Stimulated activated effector memory CD8-positive, alpha-beta T cell treated with anti-CD3 and anti-CD28 coated beads, Interleukin-12 subunit alpha, Interleukin-12 subunit beta, amount 100 ng/mL, for 72 hours (primary cell): ENCODE results near the gene CCP110.

ENCODE experiments used
- ATAC-seq: fragments of 150-1000 bp; cut with Tn5 transposase; 2 replicates; pipeline ENCODE4 v1.10.0; 2021
- DNase-seq, 2 donors: peaks; one replicate each; pipeline ENCODE4 v3.0.0; 2021 to 2022; ENCODE audit warnings: low spot score in 2 of 2
- H3K27ac Mint-ChIP-seq: one replicate; pipeline ENCODE4 v1.8.0; 2022; ENCODE audit warnings: mild to moderate bottlenecking, mixed read lengths
- H3K36me3 Mint-ChIP-seq: one replicate; pipeline ENCODE4 v1.8.0; 2022; ENCODE audit warnings: mild to moderate bottlenecking, mixed read lengths
- H3K4me1 Mint-ChIP-seq: one replicate; pipeline ENCODE4 v1.8.0; 2022; ENCODE audit warnings: mixed read lengths
- H3K4me3 Mint-ChIP-seq: one replicate; pipeline ENCODE4 v1.8.0; 2022; ENCODE audit warnings: mild to moderate bottlenecking, mixed read lengths
- H3K9me3 Mint-ChIP-seq: one replicate; pipeline ENCODE4 v1.8.0; 2022; ENCODE audit warnings: mixed read lengths

The CCP110 gene, protein sequence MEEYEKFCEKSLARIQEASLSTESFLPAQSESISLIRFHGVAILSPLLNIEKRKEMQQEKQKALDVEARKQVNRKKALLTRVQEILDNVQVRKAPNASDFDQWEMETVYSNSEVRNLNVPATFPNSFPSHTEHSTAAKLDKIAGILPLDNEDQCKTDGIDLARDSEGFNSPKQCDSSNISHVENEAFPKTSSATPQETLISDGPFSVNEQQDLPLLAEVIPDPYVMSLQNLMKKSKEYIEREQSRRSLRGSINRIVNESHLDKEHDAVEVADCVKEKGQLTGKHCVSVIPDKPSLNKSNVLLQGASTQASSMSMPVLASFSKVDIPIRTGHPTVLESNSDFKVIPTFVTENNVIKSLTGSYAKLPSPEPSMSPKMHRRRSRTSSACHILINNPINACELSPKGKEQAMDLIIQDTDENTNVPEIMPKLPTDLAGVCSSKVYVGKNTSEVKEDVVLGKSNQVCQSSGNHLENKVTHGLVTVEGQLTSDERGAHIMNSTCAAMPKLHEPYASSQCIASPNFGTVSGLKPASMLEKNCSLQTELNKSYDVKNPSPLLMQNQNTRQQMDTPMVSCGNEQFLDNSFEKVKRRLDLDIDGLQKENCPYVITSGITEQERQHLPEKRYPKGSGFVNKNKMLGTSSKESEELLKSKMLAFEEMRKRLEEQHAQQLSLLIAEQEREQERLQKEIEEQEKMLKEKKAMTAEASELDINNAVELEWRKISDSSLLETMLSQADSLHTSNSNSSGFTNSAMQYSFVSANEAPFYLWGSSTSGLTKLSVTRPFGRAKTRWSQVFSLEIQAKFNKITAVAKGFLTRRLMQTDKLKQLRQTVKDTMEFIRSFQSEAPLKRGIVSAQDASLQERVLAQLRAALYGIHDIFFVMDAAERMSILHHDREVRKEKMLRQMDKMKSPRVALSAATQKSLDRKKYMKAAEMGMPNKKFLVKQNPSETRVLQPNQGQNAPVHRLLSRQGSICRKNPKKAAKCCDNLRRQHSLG

GRCh38 chr16:19523559-19524355, at the start of gene CCP110:
Gene CCP110, plus strand, starts transcription at chr16:19523942. Its CDS starts 3,940 bp downstream, at chr16:19527882.
- peaks cover 43% of the 10 kb centered on the region for H3K4me1 Mint-ChIP-seq
- H3K4me3 Mint-ChIP-seq, result peak within 1 kb of the TSS; percentile 97
- ATAC-seq, result peak; percentile 92
- DNase-seq, result peak; percentile 84 to 94
- H3K36me3 Mint-ChIP-seq, result peaks cover 39% of the 10 kb centered on the region
- no peaks in the 10 kb centered on the region for H3K9me3 Mint-ChIP-seq
- H3K27ac Mint-ChIP-seq, result peak within 1 kb of the TSS; percentile 95

DNA sequence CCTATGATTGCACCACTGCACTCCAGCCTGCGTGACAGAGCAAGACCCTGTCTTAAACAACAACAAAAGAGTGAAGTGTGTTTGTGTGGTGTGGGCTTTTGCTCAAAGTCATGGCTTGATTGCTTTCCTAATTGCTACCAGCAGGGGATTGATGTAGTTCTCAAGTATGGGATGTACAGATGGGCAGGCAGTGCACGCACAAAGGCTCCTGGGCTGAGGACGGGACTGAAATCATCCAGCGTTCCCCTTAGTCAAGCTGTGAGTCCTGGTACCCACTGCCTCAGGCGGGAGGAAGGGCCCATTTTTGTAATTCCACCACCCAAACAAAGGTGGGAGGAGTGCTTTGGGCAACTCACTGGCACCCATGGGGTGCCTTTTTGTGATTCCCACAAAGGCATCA, 49.1 kb upstream of the CCP110 start:
- no peak overlapping the region for H3K4me3 Mint-ChIP-seq
- no peak for ATAC-seq
- H3K27ac Mint-ChIP-seq, result no peak overlapping the region
- H3K4me1 Mint-ChIP-seq, result no peaks in the 10 kb centered on the region
- no peaks in the 10 kb centered on the region for H3K36me3 Mint-ChIP-seq
- H3K9me3 Mint-ChIP-seq, result no peaks in the 10 kb centered on the region
- no peak for DNase-seq

DNA sequence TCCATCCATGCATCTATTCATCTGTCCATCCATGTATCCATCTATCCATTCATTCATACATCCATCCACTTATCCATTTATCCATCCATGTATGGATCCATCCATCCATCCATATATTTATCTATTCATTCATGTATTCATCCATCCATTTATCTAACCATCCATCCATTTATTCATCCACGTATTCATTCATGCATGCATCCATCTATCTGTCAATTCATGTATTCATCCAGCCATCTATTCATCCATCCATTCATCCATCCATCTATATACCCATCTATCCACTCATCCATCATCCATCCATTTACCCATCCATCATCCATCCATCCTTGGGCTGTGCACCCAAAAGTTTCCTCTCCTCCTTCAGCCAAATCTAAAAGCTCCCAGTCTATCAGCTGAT, 45.2 kb upstream of the CCP110 start:
- ATAC-seq (no peak), DNase-seq (no peak)
- Mint-ChIP-seq H3K4me1 (no peaks in the 10 kb centered on the region), H3K36me3 (no peaks in the 10 kb centered on the region), H3K27ac (no peak overlapping the region), H3K9me3 (no peaks in the 10 kb centered on the region), H3K4me3 (no peak overlapping the region)

GRCh38 chr16:19479302-19479721, 44.4 kb upstream of the CCP110 start:
- Mint-ChIP-seq H3K27ac (no peak overlapping the region), H3K4me1 (no peaks in the 10 kb centered on the region), H3K4me3 (no peak overlapping the region), H3K9me3 (no peaks in the 10 kb centered on the region), H3K36me3 (no peaks in the 10 kb centered on the region)
- DNase-seq (no peak), ATAC-seq (no peak)

DNA sequence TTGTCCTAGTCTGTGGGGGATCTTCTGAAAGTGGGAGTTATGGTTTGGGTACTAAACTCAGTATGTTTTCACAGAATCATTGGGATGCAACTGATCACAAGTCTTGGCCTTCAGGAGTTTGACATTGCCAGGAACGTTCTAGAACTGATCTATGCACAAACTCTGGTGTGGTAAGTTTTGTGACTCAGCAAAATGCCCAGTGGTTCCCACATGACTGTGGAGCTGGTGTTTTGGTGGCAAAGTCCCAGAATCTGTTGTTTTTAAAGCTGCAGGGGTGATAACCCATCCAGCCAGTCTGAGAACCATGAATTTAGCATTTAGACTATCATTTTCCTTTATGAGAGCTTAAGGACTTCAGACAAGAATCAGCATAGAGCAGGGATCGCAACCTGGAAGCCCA, 42.4 kb upstream of the CCP110 start:
- Mint-ChIP-seq H3K4me3 (no peak overlapping the region), H3K9me3 (no peaks in the 10 kb centered on the region), H3K27ac (no peak overlapping the region), H3K36me3 (no peaks in the 10 kb centered on the region), H3K4me1 (no peaks in the 10 kb centered on the region)
- no peak for ATAC-seq
- DNase-seq, result no peak

DNA sequence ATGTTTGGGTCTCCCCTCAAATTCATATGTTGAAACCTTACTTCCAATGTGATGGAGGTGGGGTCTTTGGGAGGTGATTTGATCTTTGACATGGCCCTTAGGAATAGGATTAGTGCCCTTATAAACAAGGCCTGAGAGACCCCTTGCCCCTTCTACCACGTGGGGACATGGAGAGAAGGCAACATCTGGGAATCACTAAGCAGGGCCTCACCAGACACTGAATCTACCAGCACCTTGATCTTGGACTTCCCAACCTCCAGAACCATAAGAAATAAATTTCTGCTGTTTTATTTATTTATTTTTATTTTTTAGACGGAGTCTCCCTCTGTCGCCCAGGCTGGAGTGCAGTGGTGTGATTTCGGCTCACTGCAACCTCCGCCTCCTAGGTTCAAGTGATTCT, 42.0 kb upstream of the CCP110 start:
- Mint-ChIP-seq H3K27ac (no peak overlapping the region), H3K9me3 (no peaks in the 10 kb centered on the region), H3K4me1 (no peaks in the 10 kb centered on the region), H3K4me3 (no peak overlapping the region), H3K36me3 (no peaks in the 10 kb centered on the region)
- ATAC-seq (no peak), DNase-seq (no peak)

- ATAC-seq, result no peak
- no peaks in the 10 kb centered on the region for H3K9me3 Mint-ChIP-seq
- H3K4me1 Mint-ChIP-seq, result no peaks in the 10 kb centered on the region
- DNase-seq, result no peak
- no peak overlapping the region for H3K4me3 Mint-ChIP-seq
- no peak overlapping the region for H3K27ac Mint-ChIP-seq
- no peaks in the 10 kb centered on the region for H3K36me3 Mint-ChIP-seq
Measured at GRCh38 chr16:19482291-19482690, 41.5 kb upstream of the CCP110 start.

GRCh38 chr16:19484096-19484495, 39.6 kb upstream of the CCP110 start:
- no peaks in the 10 kb centered on the region for H3K36me3 Mint-ChIP-seq
- ATAC-seq, result no peak
- DNase-seq, result no peak
- H3K9me3 Mint-ChIP-seq, result no peaks in the 10 kb centered on the region
- H3K27ac Mint-ChIP-seq, result no peak overlapping the region
- no peaks in the 10 kb centered on the region for H3K4me1 Mint-ChIP-seq
- H3K4me3 Mint-ChIP-seq, result no peak overlapping the region

DNA sequence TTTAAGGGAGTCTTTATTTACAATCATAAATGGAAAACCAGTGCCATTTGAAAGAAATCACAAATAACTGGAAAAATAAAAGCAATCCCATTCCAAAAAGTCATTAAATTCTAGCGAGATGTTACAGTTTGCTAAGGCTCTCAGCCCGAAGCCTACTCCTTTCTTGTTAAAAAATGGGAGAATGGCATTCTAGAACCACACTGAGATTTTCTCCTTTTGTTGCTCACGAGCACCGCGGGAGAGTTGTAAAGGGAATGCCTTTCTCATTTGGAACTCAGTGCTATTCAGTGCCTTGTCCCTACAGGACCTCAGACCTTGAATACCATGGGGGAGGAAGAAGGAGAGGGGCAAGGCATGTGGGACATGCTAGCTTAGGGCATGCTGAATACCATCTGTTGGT, 38.1 kb upstream of the CCP110 start:
- Mint-ChIP-seq H3K4me3 (no peak overlapping the region), H3K4me1 (no peaks in the 10 kb centered on the region)
- no peak for DNase-seq

DNA sequence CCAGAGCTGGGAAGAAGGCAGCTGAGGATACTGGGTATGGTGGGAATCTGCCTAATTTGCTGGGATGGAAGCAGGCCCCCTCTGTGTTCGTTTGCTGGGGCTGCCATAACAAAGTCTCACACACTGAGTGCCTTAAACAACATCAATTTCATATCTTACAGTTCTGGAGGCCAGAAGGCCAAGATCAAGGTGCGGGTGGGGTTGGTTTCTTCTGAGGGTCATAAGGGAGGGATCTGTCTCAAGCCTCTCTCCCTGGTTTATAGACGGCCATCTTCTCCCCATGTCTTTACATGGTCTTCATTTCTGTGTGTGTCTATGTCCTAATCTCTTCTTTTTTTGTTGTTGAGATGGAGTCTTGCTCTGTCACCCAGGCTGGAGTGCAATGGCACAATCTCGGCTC, 37.7 kb upstream of the CCP110 start:
- Mint-ChIP-seq H3K9me3 (no peaks in the 10 kb centered on the region), H3K36me3 (no peaks in the 10 kb centered on the region), H3K4me1 (no peaks in the 10 kb centered on the region), H3K27ac (no peak overlapping the region), H3K4me3 (no peak overlapping the region)
- ATAC-seq (no peak), DNase-seq (no peak)

More for the DNA sequence above, 38.1 kb upstream of the CCP110 start:
- Mint-ChIP-seq H3K9me3 (no peaks in the 10 kb centered on the region), H3K27ac (no peak overlapping the region), H3K36me3 (no peaks in the 10 kb centered on the region)
- ATAC-seq, result no peak

GRCh38 chr16:19486750-19487325, 36.9 kb upstream of the CCP110 start:
- no peaks in the 10 kb centered on the region for H3K36me3 Mint-ChIP-seq
- no peak overlapping the region for H3K4me3 Mint-ChIP-seq
- no peak for DNase-seq
- no peaks in the 10 kb centered on the region for H3K4me1 Mint-ChIP-seq
- H3K9me3 Mint-ChIP-seq, result no peaks in the 10 kb centered on the region
- no peak overlapping the region for H3K27ac Mint-ChIP-seq
- ATAC-seq, result no peak

DNA sequence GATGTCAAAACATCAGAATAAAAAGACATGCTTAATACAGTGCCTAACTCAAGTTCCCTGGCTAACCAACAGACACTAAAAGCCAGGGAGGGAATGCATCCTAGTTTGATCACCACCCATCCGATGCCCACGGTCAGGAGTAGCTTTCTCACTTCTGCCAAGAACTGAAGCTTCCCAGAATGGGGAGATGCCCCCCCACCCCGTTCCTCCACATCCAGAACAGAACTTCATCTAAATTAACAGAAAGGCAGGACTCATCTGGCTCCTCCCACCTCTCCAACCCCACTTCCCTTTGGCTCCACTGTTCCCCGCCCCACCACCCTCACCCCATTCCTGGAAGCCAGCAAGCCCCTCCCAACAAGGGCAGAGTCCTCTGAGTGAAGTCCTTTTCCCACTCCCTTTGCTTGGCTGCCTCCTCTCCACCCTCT, 35.5 kb upstream of the CCP110 start:
- no peaks in the 10 kb centered on the region for H3K36me3 Mint-ChIP-seq
- peak overlapping the region; percentile 20 for H3K27ac Mint-ChIP-seq
- H3K4me1 Mint-ChIP-seq, result no peaks in the 10 kb centered on the region
- H3K4me3 Mint-ChIP-seq, result no peak overlapping the region
- ATAC-seq (no peak), DNase-seq (no peak)
- H3K9me3 Mint-ChIP-seq, result no peaks in the 10 kb centered on the region

DNA sequence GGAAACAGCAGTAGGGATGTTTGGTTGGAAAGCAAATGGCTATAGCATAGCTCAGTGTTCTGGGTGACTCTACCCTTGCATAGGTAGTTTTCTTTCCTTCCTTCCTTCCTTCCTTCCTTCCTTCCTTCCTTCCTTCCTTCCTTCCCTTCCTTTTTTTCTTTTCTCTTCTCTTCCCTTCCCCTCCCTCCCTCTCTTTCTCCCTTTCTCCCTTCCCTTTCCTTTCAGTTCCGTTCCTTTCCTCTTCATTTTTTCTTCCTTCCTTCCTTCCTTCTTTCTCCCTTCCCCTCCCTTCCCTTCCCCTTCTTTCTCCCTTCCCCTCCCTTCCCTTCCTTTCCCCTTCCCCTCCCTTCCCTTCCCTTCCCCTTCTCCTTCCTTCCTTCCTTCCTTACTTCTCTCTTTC, 33.1 kb upstream of the CCP110 start:
- Mint-ChIP-seq H3K4me3 (no peak overlapping the region), H3K27ac (no peak overlapping the region), H3K36me3 (no peaks in the 10 kb centered on the region), H3K4me1 (peaks cover 12% of the 10 kb centered on the region), H3K9me3 (no peaks in the 10 kb centered on the region)
- DNase-seq, result no peak
- no peak for ATAC-seq

DNA sequence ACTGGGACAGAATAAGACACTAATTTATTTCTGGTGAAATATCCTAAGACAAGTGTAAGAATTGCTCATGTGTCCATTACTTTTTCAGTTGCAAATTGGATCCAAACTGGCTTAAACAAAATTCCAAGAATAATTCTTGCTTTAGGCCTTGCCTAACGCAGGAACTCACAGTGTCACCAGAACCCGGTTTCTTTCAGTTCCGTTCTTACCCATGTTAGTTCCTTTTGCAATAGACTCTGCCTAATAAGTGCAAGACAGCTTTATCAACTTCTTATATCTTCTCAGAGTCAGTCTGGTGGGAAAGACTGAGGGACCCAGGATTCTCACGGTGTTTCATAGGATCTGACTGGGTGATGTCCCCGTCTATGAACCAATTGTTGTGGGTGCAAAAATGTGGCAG, 26.6 kb upstream of the CCP110 start:
- H3K27ac Mint-ChIP-seq, result no peak overlapping the region
- H3K36me3 Mint-ChIP-seq, result peaks cover 32% of the 10 kb centered on the region
- DNase-seq, result no peak
- no peak overlapping the region for H3K4me3 Mint-ChIP-seq
- H3K4me1 Mint-ChIP-seq, result peaks cover 12% of the 10 kb centered on the region
- no peaks in the 10 kb centered on the region for H3K9me3 Mint-ChIP-seq
- no peak for ATAC-seq

GRCh38 chr16:19499006-19499405, 24.7 kb upstream of the CCP110 start:
- DNase-seq, result no peak
- H3K4me3 Mint-ChIP-seq, result no peak overlapping the region

More at GRCh38 chr16:19499006-19499405, 24.7 kb upstream of the CCP110 start:
- Mint-ChIP-seq H3K27ac (no peak overlapping the region), H3K4me1 (peaks cover 4% of the 10 kb centered on the region), H3K9me3 (no peaks in the 10 kb centered on the region), H3K36me3 (peaks cover 50% of the 10 kb centered on the region)
- no peak for ATAC-seq
